GM20000 (cell line): ENCODE measurements around the gene ASIC2.

ENCODE experiments used
- DNase-seq: peaks from one replicate; pipeline ENCODE4 v3.0.0; 2012; ENCODE audit warnings: low spot score
- TF ChIP-seq, protein P1 (sequence below): IDR thresholded peaks from 2 replicates; pipeline ENCODE4 v1.5.1; 2012; ENCODE audit warnings: mild to moderate bottlenecking, control low read depth; ENCODE audit errors: extremely low read depth, missing control alignments

ASIC2 gene

DNA sequence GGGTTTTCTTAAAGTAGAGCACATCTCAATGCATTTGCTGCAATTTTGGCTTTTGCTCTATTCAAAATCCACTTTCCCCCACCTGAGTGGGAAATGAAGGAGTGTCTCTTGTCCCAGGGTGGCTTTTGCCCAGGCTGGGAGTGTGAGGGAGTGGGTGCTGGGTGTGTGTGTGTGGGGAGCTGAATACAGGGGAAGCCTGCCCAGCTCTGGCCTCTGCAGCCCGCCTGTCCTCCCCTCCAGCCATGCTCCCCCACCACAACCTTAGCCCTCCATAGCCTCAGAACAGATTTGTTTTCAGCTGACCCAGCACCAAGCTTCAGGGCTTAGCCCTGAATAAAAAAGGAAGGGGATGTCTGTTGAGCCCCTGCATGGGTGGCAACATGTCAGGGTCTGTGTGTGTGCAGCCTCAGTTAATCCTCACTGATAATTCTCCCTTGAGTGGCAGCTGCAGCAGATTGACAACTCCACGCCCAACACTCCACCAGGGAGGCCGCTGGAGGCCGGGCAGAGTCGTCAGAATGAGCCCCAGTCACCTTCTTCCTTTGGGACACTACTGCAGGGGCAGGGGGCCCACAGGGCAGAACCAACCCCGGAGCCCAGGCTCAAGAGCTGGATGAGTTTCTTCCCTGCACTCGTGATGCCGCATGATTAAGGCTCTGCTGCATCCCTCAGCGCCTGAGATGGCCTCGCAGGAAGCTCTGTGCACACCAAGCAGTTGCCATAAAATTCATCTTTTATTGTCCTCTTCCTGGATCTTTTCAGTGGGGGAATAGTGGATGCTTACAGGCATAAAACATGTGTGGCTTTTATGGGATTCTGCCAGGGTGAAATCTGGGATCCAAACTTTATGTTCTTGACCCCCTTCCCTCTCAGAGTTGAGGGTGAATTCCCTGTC lies 246.5 kb downstream of the ASIC2 start:
- TF ChIP-seq, protein P1, sequence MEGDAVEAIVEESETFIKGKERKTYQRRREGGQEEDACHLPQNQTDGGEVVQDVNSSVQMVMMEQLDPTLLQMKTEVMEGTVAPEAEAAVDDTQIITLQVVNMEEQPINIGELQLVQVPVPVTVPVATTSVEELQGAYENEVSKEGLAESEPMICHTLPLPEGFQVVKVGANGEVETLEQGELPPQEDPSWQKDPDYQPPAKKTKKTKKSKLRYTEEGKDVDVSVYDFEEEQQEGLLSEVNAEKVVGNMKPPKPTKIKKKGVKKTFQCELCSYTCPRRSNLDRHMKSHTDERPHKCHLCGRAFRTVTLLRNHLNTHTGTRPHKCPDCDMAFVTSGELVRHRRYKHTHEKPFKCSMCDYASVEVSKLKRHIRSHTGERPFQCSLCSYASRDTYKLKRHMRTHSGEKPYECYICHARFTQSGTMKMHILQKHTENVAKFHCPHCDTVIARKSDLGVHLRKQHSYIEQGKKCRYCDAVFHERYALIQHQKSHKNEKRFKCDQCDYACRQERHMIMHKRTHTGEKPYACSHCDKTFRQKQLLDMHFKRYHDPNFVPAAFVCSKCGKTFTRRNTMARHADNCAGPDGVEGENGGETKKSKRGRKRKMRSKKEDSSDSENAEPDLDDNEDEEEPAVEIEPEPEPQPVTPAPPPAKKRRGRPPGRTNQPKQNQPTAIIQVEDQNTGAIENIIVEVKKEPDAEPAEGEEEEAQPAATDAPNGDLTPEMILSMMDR, result no peak
- no peak for DNase-seq

DNA sequence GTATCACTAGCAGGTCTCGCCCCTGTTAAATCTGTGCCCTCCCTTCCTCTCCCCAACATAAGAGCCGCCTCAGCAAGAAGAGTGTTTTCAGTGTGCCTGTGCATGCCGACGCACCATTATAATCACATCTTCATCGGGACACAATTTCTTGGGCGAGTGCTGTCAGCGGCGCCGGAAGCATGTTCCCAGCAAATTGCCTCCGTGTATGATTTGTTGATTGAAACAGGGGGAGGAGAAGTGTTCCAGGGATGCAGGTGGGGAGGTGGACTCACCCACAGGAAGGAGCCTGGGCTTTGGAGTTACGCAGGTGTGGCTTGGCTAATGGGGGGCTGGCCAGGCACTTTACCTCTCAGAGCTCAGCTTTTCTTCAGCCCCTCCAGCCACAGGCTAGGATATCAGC lies 247.9 kb downstream of the ASIC2 start:
- no peak for DNase-seq

DNA sequence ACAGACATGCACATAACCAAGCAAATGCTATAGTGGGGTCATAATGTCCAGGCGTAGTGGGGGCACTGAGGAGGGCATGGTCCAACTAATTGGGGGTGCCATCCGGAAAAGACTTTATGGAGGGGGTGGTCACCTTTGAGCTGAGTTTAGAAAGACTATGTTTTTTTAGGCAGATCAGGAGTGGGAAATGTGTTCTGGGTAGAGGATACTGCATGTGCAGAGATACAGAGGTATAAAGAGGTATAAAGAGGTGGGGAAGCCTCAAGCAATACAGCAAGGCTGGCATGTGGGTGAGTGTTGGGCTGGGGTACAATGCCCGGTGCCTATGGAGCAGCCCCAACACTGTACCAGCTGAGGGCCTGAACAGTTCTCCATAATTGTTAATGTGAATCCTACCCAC lies 248.3 kb downstream of the ASIC2 start:
- DNase-seq, result no peak
- TF ChIP-seq, protein P1, result no peak

More for the DNA sequence above, 247.9 kb downstream of the ASIC2 start:
- TF ChIP-seq, protein P1, result no peak

DNA sequence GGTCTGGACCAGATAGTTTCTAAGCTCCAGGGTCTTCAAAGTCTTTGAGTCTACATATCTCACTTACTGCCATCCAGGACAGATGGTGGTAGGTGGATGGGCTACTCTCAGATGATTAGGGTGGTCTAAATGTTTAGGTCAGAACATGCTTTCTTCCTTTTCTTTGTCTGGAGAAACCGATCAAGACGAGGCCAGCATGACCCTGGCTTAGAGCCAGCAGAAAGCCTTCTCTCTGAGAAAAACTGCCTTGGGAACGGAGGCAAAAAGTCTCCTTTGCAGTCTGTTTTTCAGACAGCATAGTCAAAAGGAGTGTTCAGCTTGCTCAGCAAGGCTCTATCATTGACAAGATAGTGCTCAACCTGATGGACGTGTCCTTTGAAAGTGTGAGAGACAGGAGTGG lies 252.6 kb downstream of the ASIC2 start:
- TF ChIP-seq, protein P1, result no peak

DNA sequence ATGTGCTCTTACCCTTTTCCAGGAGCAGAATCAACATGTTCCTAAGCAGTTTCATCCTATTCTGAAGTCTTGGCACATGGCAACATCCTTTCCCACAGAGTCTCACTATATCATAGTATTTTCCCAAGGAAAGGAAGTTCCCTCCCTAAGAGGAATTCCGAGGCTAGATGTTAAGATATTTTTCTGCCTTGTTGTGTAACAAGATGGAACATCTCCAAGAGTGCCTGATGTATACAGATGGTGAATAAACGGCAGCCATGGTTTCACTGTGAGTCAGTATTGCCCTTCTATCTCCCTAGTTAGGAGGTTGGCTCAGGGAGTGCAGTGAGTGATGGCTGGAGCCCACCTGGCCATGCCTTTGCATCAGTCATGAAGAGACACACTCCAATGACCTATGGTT lies 253.2 kb downstream of the ASIC2 start:
- TF ChIP-seq, protein P1, result no peak
- DNase-seq, result no peak

More for the DNA sequence above, 252.6 kb downstream of the ASIC2 start:
- DNase-seq, result no peak

DNA sequence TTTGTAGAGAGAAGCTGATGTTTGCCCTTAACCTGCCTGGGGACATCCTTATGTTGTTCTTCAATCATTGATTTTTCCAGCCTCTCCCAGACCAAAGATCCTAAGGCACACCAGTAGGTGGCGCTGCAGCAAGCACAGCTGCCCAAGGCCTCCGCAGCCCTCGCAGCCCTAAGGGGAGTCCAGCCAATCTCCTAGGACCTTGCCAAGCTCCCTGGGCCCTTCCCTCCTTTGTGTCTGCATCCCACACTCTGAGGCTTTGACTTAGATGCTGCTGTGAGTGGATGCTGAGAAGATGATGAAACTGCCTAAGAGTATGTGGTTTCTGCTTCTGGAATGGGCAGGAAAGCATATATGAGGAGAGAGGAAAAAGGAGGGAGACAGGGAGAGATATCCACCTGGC lies 254.4 kb downstream of the ASIC2 start:
- DNase-seq, result no peak

DNA sequence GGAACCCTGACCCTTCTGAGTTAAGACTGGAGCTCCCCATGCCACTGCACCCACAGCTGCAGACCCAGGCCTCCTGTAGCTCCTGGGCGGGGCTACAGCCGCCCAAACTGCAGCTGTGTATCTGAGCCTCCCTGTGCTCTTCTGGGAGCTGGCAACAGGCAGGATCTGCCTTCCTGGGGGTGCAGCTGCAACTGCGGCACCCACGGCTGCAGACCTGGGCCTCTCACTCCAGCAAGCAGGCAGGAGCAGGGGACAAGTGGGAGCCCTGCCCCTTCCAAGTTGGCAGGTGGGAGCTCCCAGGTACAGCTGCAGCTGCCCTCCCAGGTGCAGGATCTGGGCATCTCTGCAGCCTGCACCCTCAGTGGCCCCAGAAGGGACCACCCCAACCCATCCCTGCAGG lies 259.9 kb downstream of the ASIC2 start:
- TF ChIP-seq, protein P1, result no peak
- DNase-seq, result no peak

More for the DNA sequence above, 254.4 kb downstream of the ASIC2 start:
- TF ChIP-seq, protein P1, result peak; percentile 29
